CD4-positive, alpha-beta T cell treated with Interleukin-4 for 4 hours (primary cell): ENCODE results near the gene ATXN3.

Source experiments
- DNase-seq: peaks from one replicate; pipeline ENCODE4 v3.0.0-alpha.2; 2020

The ATXN3 gene

DNA sequence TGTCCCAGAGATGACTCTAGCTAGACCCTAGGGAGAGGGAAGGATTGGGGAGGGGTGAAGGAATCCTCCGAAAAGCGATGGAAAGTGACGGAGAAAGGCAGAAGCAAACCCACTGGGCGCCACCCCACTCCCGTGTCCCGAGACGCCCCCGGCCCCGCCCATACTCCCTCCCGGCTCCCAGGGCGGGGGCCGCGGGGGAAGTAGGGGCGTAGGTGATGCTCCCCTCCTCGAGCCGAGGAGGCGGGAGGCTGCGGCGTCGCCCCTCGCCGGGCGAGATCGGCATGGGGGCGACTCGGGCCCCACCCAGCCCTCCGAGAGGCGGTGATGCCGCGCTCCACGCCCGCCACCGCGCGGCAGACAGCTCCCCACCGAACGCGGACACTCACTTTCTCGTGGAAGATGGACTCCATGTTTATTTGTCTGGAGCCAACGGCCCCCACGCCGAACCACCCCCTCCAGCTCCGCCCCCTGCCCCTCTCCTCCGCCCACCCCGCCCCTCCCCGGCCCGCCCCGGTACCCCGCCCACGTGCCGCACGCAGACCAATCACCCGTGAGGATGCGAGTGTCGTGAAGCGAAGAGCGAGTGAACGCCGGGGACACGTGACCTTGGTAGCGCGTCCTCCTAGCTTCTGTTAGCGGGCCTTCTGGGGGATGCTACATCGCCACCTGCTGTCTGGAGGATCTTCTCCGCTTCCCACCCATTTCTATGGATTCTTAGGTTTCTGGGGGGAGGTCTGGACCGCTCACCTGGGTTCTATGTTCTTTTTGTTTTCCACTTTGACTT is at the start of gene ATXN3:
Gene ATXN3, minus strand, starts transcription at position 440 of the 784 bp plus-strand sequence. Its CDS starts 30 bp downstream, at position 410.
- peak; percentile 98 for DNase-seq

DNA sequence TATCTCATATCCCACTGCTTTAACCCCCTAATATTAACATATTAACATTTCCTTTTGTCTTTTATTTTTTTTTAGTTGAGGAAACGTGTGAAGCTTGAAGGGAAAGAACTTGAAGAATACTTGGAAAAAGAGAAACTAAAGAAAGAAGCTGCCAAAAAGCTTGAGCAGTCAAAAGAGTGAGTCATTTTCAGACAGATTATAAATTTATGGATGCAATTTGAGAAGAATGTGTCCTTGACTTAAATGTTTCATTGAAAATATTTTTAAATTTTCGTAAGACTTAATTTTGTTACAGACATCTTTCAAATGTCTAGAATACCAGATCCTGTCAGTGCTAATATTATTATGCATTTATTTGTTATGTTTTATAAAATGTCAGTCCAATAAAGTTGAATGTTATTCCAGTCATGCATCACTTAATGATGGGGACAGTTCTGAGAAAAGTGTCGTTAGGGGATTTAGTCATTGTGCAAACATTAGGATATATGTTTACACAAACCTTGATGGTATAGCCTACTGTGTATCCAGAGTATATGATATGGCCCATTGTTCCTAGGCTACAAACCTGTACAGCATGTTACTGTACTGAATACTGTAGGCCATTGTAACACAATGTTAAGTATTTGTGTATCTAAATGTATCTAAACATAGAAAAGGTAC is 48.0 kb upstream of the ATXN3 start:
- no peak for DNase-seq

GRCh38 chr14:92153581-92153980 is 47.2 kb upstream of the ATXN3 start:
- DNase-seq: no peak

DNA sequence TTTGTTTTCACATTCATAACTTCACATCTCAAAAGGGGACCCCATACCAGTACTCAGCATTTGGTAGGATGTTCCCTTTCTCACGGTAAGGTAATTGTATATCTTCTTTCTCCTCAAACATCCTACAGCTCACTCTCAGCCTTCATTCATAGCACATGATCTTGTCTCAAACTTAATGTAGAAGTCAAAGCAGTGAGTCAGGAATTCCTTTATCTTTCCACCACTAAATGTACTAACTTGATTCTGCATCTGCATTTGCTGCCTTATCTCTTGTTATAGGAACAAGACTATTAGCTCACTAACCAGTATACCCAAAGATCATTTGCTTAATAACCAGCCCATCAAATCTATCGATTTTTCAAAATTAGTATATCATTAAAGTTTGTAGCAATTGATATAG is 38.3 kb upstream of the ATXN3 start:
- DNase-seq: no peak

DNA sequence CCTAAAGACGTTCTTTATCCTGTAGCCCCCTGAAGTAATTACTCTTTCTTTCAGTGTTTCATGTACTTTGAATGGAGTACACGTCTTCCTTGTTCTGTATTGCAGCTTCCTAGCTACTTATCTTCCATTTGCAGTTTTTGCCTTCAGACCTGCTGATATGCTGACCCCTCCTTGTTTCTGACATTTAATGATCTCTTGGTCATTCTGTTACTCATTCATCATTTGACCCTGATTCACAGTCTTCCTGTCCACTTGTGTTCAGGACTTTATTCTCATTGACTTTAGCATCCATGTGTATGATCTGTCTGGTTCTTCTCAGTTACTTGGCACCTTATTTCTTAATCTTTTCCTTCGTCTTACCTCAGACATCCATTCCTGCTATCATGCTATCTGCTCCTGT is 37.6 kb upstream of the ATXN3 start:
- DNase-seq: no peak

- DNase-seq: no peak
Observed at GRCh38 chr14:92143309-92143708, 36.9 kb upstream of the ATXN3 start.

GRCh38 chr14:92135269-92135668 is 28.9 kb upstream of the ATXN3 start:
- DNase-seq: peak; percentile 19

GRCh38 chr14:92134456-92134855 is 28.1 kb upstream of the ATXN3 start:
- no peak for DNase-seq

- no peak for DNase-seq
Observed at GRCh38 chr14:92122761-92123160, 16.4 kb upstream of the ATXN3 start.

- DNase-seq: peak; percentile 1
Observed at GRCh38 chr14:92122351-92122677, 15.9 kb upstream of the ATXN3 start.

GRCh38 chr14:92121670-92122350 is 15.4 kb upstream of the ATXN3 start, which contains the start of the genes CPSF2 and NDUFB1:
TSS of gene CPSF2 (plus strand) at chr14:92121969. CDS start at chr14:92130985, 9,016 bp downstream.
TSS of gene NDUFB1 (minus strand) at chr14:92121706. CDS start at chr14:92117637, 4,069 bp downstream.
- peak; percentile 81 for DNase-seq

- DNase-seq: no peak
Observed at GRCh38 chr14:92121207-92121669, 14.9 kb upstream of the ATXN3 start.

DNA sequence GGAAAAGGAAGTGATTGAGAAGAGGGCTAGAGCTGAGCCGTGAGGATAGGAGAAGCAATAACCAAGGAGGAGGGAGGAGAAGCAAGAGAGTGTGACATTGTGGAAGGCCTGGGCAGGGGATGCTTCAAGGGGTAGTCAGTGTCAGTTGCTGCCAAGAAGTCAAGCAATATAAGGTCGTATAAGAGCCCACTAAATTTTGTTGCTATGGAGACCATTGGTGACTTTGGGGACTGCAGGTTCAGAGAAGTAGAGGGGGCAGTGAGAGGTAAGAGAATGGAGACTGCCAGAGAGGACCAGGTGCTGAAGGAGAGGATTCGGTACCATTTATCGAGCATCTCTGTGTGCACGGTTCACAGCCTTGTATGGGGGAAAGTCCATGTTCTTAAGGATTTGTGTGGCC is 3.1 kb upstream of the ATXN3 start:
- DNase-seq: no peak

GRCh38 chr14:92108345-92109254 is 2.2 kb upstream of the ATXN3 start:
- peak; percentile 10 for DNase-seq

DNA sequence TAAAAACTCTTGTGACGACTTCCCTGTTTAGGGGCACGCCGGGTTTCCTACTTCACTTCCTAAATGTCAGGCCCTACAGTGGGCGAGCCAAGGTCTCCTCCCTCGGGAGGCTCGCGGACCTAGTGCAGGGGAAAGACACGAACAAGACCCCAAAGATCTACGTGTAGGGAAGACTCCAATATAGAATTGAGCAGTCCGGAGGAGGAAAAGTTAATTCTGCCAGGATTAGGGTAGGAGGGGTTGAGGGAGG is 564 bp downstream of the ATXN3 start:
- peak; percentile 19 for DNase-seq

- DNase-seq: no peak
Observed at GRCh38 chr14:92105073-92105892, 1.1 kb downstream of the ATXN3 start.

- no peak for DNase-seq
Observed at GRCh38 chr14:92103363-92103989, 2.9 kb downstream of the ATXN3 start.

DNA sequence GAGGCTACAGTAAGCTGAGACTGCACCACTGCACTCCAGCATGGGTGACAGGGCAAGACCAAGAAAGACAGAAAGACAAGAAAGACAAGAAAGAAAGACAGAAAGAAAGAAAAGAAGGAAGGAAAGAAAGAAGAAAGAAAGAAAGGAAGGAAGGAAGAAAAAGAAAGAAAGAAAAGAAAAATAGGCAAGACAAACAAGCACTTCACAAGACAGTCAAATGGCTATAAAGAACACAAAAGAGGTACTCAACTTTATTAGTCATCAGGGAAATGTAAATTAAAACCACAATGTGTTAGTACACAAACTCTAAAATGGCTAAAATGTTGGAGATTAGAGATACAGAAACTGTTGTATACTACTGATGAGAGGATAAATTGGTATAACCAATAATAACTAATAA is 6.6 kb downstream of the ATXN3 start:
- no peak for DNase-seq

GRCh38 chr14:92093320-92093719 is 13.1 kb downstream of the ATXN3 start:
- DNase-seq: no peak

DNA sequence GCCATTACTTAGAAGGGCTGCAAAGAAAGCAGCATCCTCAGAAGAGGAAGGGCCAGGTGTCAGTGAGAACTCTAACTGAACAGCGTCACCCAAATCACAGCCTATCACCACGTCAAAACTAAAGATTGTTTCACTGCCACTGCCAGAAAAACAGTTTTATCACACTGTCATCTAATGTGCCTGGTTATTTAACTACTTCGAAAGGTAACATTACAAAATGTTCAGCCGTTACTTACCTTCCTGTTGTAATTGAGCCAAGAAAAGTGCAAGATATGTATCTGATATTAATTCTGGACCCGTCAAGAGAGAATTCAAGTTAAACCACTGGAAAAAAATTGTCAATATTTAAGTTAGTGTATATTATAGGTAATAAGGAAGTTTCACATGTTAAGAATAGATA is 17.9 kb downstream of the ATXN3 start:
- DNase-seq: no peak

DNA sequence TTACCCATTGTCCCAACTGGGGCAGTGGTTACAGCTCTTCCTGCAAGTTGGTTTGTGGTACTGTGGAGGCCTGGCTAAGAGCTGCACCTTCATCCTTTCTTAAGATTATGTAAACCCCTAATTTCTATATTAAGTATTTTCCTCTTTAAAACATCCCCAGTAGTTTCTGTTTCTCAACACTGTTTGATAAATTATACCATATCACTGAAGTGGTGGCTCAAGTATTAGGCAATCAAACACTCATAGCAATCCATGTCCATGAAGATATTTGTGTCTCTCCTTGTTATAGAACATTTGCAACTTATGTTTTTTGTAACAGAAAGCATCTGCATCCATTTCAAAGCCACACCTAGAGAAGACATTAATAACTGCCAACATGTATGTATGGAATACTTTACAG is 31.8 kb downstream of the ATXN3 start:
- no peak for DNase-seq
